Activated T-cell treated with anti-CD3 and anti-CD28 coated beads for 24 hours (primary cell): Measurements from ENCODE around the gene ASIP.
"Not testable (repeated sequence)": the region's sequence is repeated elsewhere in the genome, so short reads cannot be mapped to it uniquely, and the experiment has no call there.

Experiments used
- DNase-seq: peaks from one replicate; pipeline ENCODE4 v3.0.0-alpha.2; 2020; ENCODE audit warnings: low read depth

Gene ASIP

GRCh38 chr20:34287500-34287899, 46.3 kb downstream of the ASIP start:
- not testable (repeated sequence) for DNase-seq

- DNase-seq: no peak
Measured at GRCh38 chr20:34290471-34290870, 49.2 kb downstream of the ASIP start.

GRCh38 chr20:34292496-34292895, 51.3 kb downstream of the ASIP start:
- DNase-seq: no peak

- DNase-seq: no peak
Measured at GRCh38 chr20:34293119-34293518, 51.9 kb downstream of the ASIP start.

- no peak for DNase-seq
Measured at GRCh38 chr20:34293589-34293988, 52.4 kb downstream of the ASIP start.

GRCh38 chr20:34294563-34294962, 53.3 kb downstream of the ASIP start:
- no peak for DNase-seq

- DNase-seq: no peak
Measured at GRCh38 chr20:34295284-34295683, 54.1 kb downstream of the ASIP start.

GRCh38 chr20:34296468-34296867, 55.2 kb downstream of the ASIP start:
- DNase-seq: no peak

- DNase-seq: not testable (repeated sequence)
Measured at GRCh38 chr20:34298294-34298784, 57.1 kb downstream of the ASIP start.

GRCh38 chr20:34299556-34300255, 58.5 kb downstream of the ASIP start:
- no peak for DNase-seq

GRCh38 chr20:34300256-34300806, 59.1 kb downstream of the ASIP start:
- no peak for DNase-seq

- DNase-seq: no peak
Measured at GRCh38 chr20:34300809-34301586, 59.8 kb downstream of the ASIP start.

- DNase-seq: no peak
Measured at GRCh38 chr20:34301587-34302311, 60.5 kb downstream of the ASIP start.

GRCh38 chr20:34302312-34302722, 61.1 kb downstream of the ASIP start:
- peak; percentile 4 for DNase-seq

GRCh38 chr20:34302723-34303533, 61.7 kb downstream of the ASIP start, which contains the start of gene AHCY:
TSS of gene AHCY (minus strand) at chr20:34303355. CDS start at chr20:34303270, 85 bp downstream.
- DNase-seq: peak; percentile 92

GRCh38 chr20:34305333-34306230, 64.4 kb downstream of the ASIP start:
- DNase-seq: no peak

- DNase-seq: no peak
Measured at GRCh38 chr20:34309691-34310090, 68.5 kb downstream of the ASIP start.

GRCh38 chr20:34310481-34311117, 69.4 kb downstream of the ASIP start:
- DNase-seq: no peak

- no peak for DNase-seq
Measured at GRCh38 chr20:34311118-34312023, 70.1 kb downstream of the ASIP start.
